ENCODE data around the gene GRXCR1. TPM values are rescaled to one million over a fixed set of nuclear protein-coding genes. Genes with fewer than 3 reads are reported as not detected.

The GRXCR1 gene
- total and polyA plus RNA-seq, 2 donors (not counting 1 experiment from before 2014, with no cell fraction given): not detected

- Histone ChIP-seq H3K4me3 (replicated peaks in 1 of 4; ENCODE audit: control extremely low read depth in 1 of 4, insufficient read depth in 1 of 4, low read depth in 3 of 4, low read length in 4 of 4) (no peak overlapping the region), H3K79me2 (ENCODE audit: control insufficient read depth, insufficient read depth, low read length) (no peaks in the 10 kb centered on the region), H2AFZ (ENCODE audit: low read length) (no peak overlapping the region), H3K36me3 (ENCODE audit: control insufficient read depth, insufficient read depth, low read length) (no peaks in the 10 kb centered on the region), H3K4me1 (ENCODE audit: control insufficient read depth, extremely low read depth, insufficient read depth, low read length) (no peaks in the 10 kb centered on the region), H3K27me3 (ENCODE audit: control insufficient read depth, insufficient read depth, low read length) (no peaks in the 10 kb centered on the region), H3K27ac (ENCODE audit: insufficient read depth, low read length) (no peak overlapping the region), H3K9ac (ENCODE audit: insufficient read depth, low read length) (no peak overlapping the region), H3K9me3 (ENCODE audit: control insufficient read depth, insufficient read depth, low read depth, low read length) (no peaks in the 10 kb centered on the region), H3K4me2 (ENCODE audit: extremely low read depth, insufficient read depth, low read length) (no peak overlapping the region), H4K20me1 (ENCODE audit: control insufficient read depth, extremely low read depth, insufficient read depth, low read length) (no peaks in the 10 kb centered on the region)
- TF ChIP-seq CTCF (conservative IDR thresholded peaks at IDR 0.05 in 1 of 2, IDR thresholded peaks at IDR 0.05 in 1 of 2; ENCODE audit: low read depth in 1 of 2, low read length in 2 of 2): no peak
- no peak for TF ChIP-seq EZH2 (IDR thresholded peaks at IDR 0.05; ENCODE audit: low read length, missing control alignments)
- no peak for DNase-seq (ENCODE audit: low read depth in 2 of 2)
Measured at GRCh38 chr4:42881253-42881652, 11.3 kb upstream of the GRXCR1 start.

- H3K9ac ChIP-seq (ENCODE audit: insufficient read depth, low read length): no peak overlapping the region
- TF ChIP-seq CTCF (conservative IDR thresholded peaks at IDR 0.05 in 1 of 2, IDR thresholded peaks at IDR 0.05 in 1 of 2; ENCODE audit: low read depth in 1 of 2, low read length in 2 of 2): no peak
- TF ChIP-seq EZH2 (IDR thresholded peaks at IDR 0.05; ENCODE audit: low read length, missing control alignments): no peak
- no peaks in the 10 kb centered on the region for H4K20me1 ChIP-seq (ENCODE audit: control insufficient read depth, extremely low read depth, insufficient read depth, low read length)
- no peak overlapping the region for H3K4me2 ChIP-seq (ENCODE audit: extremely low read depth, insufficient read depth, low read length)
- H3K79me2 ChIP-seq (ENCODE audit: control insufficient read depth, insufficient read depth, low read length): no peaks in the 10 kb centered on the region
- no peak overlapping the region for H2AFZ ChIP-seq (ENCODE audit: low read length)
- no peaks in the 10 kb centered on the region for H3K4me1 ChIP-seq (ENCODE audit: control insufficient read depth, extremely low read depth, insufficient read depth, low read length)
- no peak overlapping the region for H3K4me3 ChIP-seq (replicated peaks in 1 of 4; ENCODE audit: control extremely low read depth in 1 of 4, insufficient read depth in 1 of 4, low read depth in 3 of 4, low read length in 4 of 4)
- H3K27ac ChIP-seq (ENCODE audit: insufficient read depth, low read length): no peak overlapping the region
- DNase-seq (ENCODE audit: low read depth in 2 of 2): no peak
- no peaks in the 10 kb centered on the region for H3K9me3 ChIP-seq (ENCODE audit: control insufficient read depth, insufficient read depth, low read depth, low read length)
- no peaks in the 10 kb centered on the region for H3K27me3 ChIP-seq (ENCODE audit: control insufficient read depth, insufficient read depth, low read length)
- H3K36me3 ChIP-seq (ENCODE audit: control insufficient read depth, insufficient read depth, low read length): no peaks in the 10 kb centered on the region
Measured at GRCh38 chr4:42891644-42892043, 869 bp upstream of the GRXCR1 start.

- no peak for TF ChIP-seq CTCF (conservative IDR thresholded peaks at IDR 0.05 in 1 of 2, IDR thresholded peaks at IDR 0.05 in 1 of 2; ENCODE audit: low read depth in 1 of 2, low read length in 2 of 2)
- no peak for TF ChIP-seq EZH2 (IDR thresholded peaks at IDR 0.05; ENCODE audit: low read length, missing control alignments)
Measured at GRCh38 chr4:42895452-42895851, 2.9 kb downstream of the GRXCR1 start.

More at GRCh38 chr4:42895452-42895851, 2.9 kb downstream of the GRXCR1 start:
- H3K9ac ChIP-seq (ENCODE audit: insufficient read depth, low read length): no peak overlapping the region
- no peak overlapping the region for H3K27ac ChIP-seq (ENCODE audit: insufficient read depth, low read length)
- no peaks in the 10 kb centered on the region for H3K79me2 ChIP-seq (ENCODE audit: control insufficient read depth, insufficient read depth, low read length)
- no peak overlapping the region for H3K4me2 ChIP-seq (ENCODE audit: extremely low read depth, insufficient read depth, low read length)
- DNase-seq (ENCODE audit: low read depth in 2 of 2): no peak
- H2AFZ ChIP-seq (ENCODE audit: low read length): no peak overlapping the region
- no peak overlapping the region for H3K4me3 ChIP-seq (replicated peaks in 1 of 4; ENCODE audit: control extremely low read depth in 1 of 4, insufficient read depth in 1 of 4, low read depth in 3 of 4, low read length in 4 of 4)
- no peaks in the 10 kb centered on the region for H3K4me1 ChIP-seq (ENCODE audit: control insufficient read depth, extremely low read depth, insufficient read depth, low read length)
- no peaks in the 10 kb centered on the region for H4K20me1 ChIP-seq (ENCODE audit: control insufficient read depth, extremely low read depth, insufficient read depth, low read length)
- H3K9me3 ChIP-seq (ENCODE audit: control insufficient read depth, insufficient read depth, low read depth, low read length): no peaks in the 10 kb centered on the region
- H3K36me3 ChIP-seq (ENCODE audit: control insufficient read depth, insufficient read depth, low read length): no peaks in the 10 kb centered on the region
- no peaks in the 10 kb centered on the region for H3K27me3 ChIP-seq (ENCODE audit: control insufficient read depth, insufficient read depth, low read length)
